T-helper 9 cell (primary cell): ENCODE results near the gene SPON2.
A peak's percentile ranks its signal among the peaks of the same experiment; 100 is the strongest.

Experiments
- DNase-seq: peaks from one replicate; pipeline ENCODE4 v3.0.0-alpha.2; 2020
- total RNA-seq, 2 donors: gene quantifications; one replicate each; lab custom pipeline; 2026; lab: John Stamatoyannopoulos, UW

Gene SPON2
- 10.6 to 12.8 reads per million in 2 donors for total RNA-seq

GRCh38 chr4:1172228-1172851 lies at the start of gene SPON2:
SPON2 (minus strand) TSS chr4:1172583.
- DNase-seq: no peak

- no peak for DNase-seq
Measured at GRCh38 chr4:1221155-1221870, 48.9 kb upstream of the SPON2 start.

DNA sequence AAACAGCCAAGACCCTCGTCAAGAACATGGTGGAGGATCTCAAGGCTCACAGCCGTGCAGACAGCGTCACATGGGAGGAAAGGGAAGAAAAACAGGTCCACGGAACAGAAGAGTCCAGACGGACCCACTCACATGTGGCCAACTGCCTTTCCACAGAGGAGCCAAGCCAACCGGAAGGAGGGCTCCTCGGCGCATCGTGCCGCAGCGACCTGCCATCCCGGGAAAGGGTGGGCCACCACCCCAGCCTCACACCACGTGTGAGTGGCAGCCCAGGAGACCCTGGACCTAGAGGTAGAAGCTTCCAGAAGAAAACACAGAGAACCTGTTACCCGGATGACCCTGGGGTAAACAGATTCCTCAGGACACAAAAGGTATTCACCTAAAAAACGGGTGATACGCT lies 48.2 kb upstream of the SPON2 start:
- no peak for DNase-seq

- DNase-seq: no peak
Measured at GRCh38 chr4:1219566-1219950, 47.2 kb upstream of the SPON2 start.

- no peak for DNase-seq
Measured at GRCh38 chr4:1218634-1219565, 46.5 kb upstream of the SPON2 start.

DNA sequence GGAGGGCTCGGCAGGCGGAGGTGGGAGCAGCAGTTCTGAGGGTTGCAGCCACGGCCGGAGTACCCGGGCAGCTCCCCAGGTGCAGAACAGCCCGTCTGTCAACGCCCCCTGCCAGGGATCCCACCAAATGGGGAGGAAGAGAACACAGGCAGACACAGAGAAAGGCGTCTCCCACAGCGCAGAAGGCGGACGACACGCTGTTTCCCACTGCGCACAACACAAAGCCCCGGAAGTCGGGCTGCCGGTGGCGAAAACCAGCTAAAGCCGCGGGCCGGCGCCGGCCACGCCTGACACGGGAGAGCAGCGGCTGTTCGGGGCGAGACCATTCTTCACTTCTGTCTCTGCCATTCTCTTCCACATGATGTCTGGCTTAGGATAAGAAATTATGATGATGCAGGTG lies 45.0 kb upstream of the SPON2 start:
- DNase-seq: no peak

GRCh38 chr4:1216869-1217294 lies 44.5 kb upstream of the SPON2 start:
- DNase-seq: peak; percentile 49

DNA sequence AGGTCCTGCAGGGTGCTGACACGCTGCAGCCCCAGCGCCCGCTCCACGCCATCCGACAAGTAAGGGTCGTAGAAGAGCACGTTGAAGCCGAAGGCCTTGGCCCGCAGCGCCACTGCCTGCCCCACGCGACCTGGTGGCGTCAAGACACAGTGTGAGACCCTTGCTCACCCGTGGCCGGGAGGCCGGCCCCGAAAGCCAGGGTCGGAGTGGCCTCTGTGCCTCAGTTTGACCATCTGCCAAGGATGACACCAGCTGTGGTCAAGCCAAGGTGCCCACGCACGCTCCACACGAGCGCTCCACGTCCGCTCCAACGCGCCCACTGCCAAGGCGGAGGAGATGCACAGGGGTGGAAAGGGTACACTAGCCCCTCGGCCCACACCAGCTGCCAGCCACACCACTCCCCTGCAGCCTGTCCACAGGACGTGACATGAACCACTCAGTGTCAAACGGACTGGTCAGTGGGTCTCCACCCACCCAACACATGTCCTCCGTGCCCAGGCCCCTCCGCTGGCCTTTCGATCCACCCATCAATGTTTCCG lies 43.8 kb upstream of the SPON2 start:
- no peak for DNase-seq

DNA sequence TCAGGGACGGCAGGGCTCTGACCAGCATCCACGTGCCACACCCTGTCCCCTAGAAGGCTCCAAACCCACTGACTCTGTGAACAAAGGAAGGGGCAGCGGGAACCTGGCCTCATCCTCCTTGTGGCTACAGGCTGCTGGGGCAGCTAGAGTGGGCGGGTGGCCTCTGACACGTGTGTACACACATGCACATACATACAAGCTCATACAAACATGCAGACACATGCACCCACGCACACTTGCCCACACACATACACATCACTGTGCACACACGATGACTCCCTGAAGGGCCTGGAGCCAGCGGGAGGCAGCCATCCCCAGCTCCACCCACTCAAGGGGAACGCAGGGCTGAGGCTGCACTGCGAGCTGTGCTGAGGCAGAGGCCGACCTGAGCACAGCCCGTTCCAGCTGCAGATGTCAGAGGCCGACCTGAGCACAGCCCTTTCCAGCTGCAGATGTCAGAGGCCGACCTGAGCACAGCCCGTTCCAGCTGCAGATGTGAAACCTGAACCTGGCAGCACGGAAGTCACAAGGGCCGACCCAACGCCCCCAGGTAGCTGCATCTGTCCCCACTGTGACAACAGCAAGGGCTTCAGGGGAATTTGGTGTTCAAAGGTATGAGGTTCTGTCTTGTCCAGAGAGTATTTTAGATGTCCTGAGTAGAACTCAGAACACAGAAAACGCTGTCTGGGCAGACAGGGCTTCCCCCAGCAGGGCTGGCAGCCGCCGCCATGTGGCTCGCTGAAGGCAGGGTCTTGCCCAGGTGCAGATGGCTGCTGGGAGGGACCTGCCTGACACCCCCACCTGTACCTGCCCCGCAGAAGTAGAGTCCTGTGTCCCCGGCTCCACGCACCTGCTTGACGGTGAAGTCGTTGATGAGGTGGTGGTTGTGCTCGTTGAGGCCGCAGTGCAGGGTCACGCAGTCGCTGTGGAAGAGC lies 43.0 kb upstream of the SPON2 start:
- DNase-seq: no peak

DNA sequence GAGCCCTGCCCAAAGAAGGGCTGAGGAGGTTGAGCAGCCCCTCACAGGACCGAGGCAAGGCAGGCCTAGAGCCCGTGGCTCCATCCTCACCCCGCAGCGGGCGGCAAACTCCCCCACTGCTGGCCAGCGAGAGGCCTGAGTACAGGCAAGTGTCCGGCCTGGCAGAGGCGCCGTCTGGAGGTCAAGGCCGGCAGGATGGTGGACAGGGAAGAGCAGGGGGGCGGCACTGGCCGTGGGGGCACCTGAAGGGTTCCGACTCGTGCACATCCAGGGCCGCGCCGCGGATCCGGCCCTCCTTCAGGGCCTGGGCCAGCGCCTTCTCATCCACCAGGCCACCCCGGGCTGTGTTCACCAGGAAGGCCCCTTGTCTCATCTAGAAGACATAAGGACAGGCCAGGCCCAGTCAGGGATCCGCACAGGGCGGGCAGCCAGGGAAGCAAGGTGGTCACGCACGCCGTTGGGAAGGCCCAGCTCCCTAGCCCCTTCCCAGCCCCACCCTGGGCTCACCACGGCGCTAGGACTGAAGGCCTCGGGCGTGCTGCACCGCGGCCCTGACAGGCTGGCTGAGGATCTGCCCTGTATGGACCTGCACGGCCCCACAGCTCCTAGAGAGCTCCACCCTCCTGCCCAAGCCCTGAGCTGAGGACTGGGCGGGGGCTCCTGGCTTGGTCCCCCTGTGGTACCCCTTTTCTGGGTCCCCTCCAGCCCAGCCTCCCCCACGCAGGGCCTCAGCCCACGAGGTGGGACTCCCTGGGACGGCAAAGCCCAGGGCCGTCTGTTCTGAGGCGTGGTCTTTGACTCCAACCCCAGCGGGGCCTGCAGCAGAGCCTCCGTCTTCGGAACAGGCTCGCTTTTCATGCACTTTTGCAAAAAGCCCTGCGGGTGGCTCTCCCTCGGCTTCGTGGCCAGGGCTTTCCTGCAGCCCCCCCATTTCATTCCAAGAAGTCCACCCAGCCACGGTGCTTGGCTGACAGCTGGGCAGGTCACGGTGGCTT lies 42.0 kb upstream of the SPON2 start:
- DNase-seq: no peak

GRCh38 chr4:1213336-1213995 lies 41.1 kb upstream of the SPON2 start:
- DNase-seq: no peak

DNA sequence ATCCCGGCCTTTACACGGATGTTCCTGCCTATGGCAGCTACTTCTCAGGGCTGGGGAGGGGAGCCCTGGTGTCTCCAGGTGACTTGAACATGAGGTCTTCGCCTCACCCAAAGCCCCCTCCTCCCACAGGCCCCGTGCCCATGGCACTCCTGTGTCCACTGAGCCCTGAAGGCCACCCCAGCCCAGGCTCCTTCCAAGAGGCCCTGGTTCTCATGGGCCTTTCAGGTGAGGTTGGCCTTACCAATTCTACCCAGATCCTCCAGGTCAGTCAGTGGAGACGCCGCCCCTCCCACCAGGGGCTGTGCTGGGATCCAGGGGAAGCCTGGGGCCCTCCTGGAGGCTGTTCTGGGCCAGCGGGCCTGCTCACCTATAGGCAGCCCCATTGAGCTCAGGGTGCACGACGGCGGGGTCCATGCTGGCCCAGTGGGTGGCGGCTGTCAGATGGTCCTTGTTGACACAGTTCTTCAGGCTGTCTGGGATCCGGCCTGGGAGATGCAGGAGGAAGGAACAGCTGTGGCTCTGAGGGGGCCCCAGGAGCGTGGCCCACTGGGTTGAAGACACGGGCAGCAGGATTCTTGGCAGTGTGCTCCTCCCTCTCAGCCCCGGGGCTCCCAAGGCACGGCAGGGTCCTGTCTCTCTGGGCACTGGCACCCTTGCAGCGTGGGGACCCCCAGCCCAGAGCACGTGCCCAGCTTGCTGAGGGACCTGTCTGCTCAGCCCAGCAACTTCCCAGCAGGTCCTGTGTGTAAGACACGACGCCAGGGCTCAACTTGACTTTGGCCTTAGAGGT lies 40.4 kb upstream of the SPON2 start:
- DNase-seq: no peak

DNA sequence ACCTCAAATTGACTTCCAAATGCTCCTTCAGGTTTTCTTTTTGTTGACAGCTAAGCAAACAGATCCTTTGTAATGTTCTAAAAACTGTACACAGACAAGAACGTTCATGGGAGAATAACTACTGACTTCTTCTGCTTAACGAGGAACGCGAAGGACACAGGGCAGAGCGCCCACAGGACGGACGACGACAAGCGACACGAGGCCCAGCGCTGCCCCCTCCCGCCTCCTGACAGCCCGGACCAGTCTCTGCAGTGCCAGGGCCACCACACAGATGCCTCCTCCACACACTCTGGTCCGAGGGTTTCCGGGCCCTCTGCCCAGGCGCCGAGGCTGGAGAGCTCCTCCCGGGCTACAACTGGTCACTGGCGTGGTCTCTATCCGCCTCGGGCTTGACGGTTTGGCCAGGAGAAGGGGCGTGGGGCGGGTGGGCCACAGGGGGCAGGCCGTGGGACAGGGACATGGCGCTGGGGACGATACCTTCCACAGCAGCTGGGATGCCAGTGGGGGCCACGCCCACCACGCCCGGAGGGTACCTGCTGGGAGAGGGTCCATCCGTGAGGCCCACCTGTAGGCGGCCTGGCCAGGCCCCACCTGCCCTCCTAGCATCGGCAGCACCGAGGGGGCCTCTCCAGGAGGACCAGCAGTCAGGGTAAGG lies 39.6 kb upstream of the SPON2 start:
- DNase-seq: no peak

DNA sequence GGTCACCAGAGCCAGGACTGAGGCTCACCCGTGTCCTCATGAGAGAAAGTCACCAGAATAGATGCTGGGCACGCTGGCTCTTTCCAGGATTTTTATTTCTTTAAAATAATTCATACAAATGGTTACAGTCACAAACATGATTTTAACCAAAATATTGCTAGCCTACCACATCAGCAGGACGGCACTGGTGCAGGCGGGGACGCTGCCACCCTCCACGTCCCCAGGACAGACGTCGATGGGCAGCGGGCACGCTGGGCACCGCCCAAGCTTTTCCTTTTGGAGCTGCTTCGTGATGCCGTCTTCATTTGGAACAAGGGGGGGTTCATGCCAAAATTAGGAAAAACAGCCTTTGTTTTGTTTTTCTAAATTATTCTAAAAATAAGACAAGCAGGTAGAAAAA lies 39.0 kb upstream of the SPON2 start:
- DNase-seq: no peak

GRCh38 chr4:1210971-1211370 lies 38.6 kb upstream of the SPON2 start:
- DNase-seq: no peak

DNA sequence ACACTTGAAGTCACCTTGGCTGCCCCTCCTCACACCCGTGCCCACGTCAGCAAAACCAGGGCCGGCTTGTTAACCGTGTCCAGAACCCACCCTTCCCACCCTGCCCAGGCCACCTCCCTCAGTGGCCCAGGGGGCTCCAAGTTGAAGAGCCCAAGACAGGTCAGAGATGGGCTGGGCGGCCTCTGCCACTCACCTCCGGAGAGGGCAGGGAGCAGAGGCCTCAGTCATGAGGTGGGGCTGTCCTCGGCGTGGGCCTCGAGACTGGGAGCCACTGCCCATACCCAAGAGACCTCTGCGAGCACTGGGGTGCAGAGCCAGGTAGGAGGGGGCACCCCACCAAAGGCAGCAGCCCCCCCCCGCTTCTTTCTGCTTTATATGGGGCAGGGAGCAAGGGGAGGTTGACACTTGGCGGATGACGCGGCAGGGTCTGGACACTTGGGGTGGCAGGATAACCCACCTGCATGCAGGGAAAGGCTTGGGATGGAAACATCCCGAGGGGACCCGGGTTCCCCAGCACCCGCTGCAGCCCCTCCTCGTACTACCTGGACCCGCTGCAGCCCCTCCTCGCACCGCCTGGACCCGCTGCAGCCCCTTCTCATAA lies 38.0 kb upstream of the SPON2 start:
- no peak for DNase-seq

GRCh38 chr4:1209821-1210220 lies 37.4 kb upstream of the SPON2 start:
- no peak for DNase-seq

GRCh38 chr4:1208970-1209704 lies 36.8 kb upstream of the SPON2 start:
- DNase-seq: no peak
